Glutamatergic neuron (in vitro differentiated cells): ENCODE results near the gene FAM120B. TPM values are rescaled to one million over a fixed set of nuclear protein-coding genes. Genes with fewer than 3 reads are reported as not detected.

ENCODE experiments used
- DNase-seq: peaks from one replicate; pipeline ENCODE4 v3.0.0; 2022
- H3K27ac Mint-ChIP-seq: one replicate; pipeline ENCODE4 v1.8.0; 2020; ENCODE audit warnings: mild to moderate bottlenecking, mixed read lengths, inconsistent platforms; ENCODE audit not compliant: unreplicated experiment
- H3K27me3 Mint-ChIP-seq: one replicate; pipeline ENCODE4 v1.8.0; 2020; ENCODE audit warnings: mild to moderate bottlenecking, moderate library complexity, mixed read lengths, inconsistent platforms; ENCODE audit not compliant: unreplicated experiment
- H3K36me3 Mint-ChIP-seq: one replicate; pipeline ENCODE4 v1.8.0; 2020; ENCODE audit warnings: mild to moderate bottlenecking, mixed read lengths, inconsistent platforms; ENCODE audit not compliant: unreplicated experiment
- H3K4me1 Mint-ChIP-seq: one replicate; pipeline ENCODE4 v1.8.0; 2020; ENCODE audit warnings: mild to moderate bottlenecking, low read depth, mixed read lengths, inconsistent platforms; ENCODE audit not compliant: unreplicated experiment
- H3K4me3 Mint-ChIP-seq: one replicate; pipeline ENCODE4 v1.8.0; 2020; ENCODE audit warnings: mild to moderate bottlenecking, mixed read lengths, inconsistent platforms; ENCODE audit not compliant: unreplicated experiment
- H3K9me3 Mint-ChIP-seq: one replicate; pipeline ENCODE4 v1.8.0; 2020; ENCODE audit warnings: mild to moderate bottlenecking, moderate library complexity, mixed read lengths, inconsistent platforms; ENCODE audit not compliant: unreplicated experiment
- total RNA-seq: library from RNA; stranded (reverse); fragmentation: NEBNext Ultra II Directional; extraction: Animal tissue kit (Norgen Biotek cat#: 25700); gene quantifications from one replicate; pipeline ENCODE4 v1.2.1, GENCODE V29; 2021; ENCODE audit not compliant: unreplicated experiment
- TF ChIP-seq, protein P1 (sequence below): fragments of 200-600 bp; sonication (generic); IDR thresholded peaks from one replicate; pipeline ENCODE4 v1.5.0; 2021; ENCODE audit not compliant: partially characterized antibody, unreplicated experiment

FAM120B gene
- total RNA-seq, 1 donor from 2014 or later = 48.3 TPM

DNA sequence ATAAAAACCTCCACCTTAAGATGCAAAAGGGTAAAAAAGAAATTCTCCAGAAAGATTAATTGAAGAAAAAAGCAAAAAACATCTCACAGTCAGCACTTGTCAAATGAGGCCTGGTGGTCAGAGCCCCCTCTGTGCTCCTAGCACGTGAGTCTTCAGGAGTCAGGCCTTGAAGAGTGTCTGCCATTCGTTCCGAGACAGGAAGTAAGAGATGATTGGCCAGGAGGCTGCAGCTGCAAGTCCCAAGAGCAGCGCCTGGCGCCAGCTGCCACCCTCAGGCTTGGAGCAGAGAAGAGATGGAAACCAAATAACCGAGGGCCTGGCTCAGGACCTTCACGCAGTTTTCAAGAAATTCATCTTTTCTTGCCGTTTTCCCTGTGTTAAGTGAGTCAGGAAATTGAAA, 65.0 kb downstream of the FAM120B start:
- H3K36me3 Mint-ChIP-seq = no peaks in the 10 kb centered on the region
- H3K4me1 Mint-ChIP-seq = peaks cover 19% of the 10 kb centered on the region
- TF ChIP-seq, protein P1, sequence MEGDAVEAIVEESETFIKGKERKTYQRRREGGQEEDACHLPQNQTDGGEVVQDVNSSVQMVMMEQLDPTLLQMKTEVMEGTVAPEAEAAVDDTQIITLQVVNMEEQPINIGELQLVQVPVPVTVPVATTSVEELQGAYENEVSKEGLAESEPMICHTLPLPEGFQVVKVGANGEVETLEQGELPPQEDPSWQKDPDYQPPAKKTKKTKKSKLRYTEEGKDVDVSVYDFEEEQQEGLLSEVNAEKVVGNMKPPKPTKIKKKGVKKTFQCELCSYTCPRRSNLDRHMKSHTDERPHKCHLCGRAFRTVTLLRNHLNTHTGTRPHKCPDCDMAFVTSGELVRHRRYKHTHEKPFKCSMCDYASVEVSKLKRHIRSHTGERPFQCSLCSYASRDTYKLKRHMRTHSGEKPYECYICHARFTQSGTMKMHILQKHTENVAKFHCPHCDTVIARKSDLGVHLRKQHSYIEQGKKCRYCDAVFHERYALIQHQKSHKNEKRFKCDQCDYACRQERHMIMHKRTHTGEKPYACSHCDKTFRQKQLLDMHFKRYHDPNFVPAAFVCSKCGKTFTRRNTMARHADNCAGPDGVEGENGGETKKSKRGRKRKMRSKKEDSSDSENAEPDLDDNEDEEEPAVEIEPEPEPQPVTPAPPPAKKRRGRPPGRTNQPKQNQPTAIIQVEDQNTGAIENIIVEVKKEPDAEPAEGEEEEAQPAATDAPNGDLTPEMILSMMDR = no peak
- no peak overlapping the region for H3K4me3 Mint-ChIP-seq
- H3K27me3 Mint-ChIP-seq = peaks cover 4% of the 10 kb centered on the region
- no peak overlapping the region for H3K27ac Mint-ChIP-seq
- peak; percentile 48 for DNase-seq
- H3K9me3 Mint-ChIP-seq = peaks cover 3% of the 10 kb centered on the region

DNA sequence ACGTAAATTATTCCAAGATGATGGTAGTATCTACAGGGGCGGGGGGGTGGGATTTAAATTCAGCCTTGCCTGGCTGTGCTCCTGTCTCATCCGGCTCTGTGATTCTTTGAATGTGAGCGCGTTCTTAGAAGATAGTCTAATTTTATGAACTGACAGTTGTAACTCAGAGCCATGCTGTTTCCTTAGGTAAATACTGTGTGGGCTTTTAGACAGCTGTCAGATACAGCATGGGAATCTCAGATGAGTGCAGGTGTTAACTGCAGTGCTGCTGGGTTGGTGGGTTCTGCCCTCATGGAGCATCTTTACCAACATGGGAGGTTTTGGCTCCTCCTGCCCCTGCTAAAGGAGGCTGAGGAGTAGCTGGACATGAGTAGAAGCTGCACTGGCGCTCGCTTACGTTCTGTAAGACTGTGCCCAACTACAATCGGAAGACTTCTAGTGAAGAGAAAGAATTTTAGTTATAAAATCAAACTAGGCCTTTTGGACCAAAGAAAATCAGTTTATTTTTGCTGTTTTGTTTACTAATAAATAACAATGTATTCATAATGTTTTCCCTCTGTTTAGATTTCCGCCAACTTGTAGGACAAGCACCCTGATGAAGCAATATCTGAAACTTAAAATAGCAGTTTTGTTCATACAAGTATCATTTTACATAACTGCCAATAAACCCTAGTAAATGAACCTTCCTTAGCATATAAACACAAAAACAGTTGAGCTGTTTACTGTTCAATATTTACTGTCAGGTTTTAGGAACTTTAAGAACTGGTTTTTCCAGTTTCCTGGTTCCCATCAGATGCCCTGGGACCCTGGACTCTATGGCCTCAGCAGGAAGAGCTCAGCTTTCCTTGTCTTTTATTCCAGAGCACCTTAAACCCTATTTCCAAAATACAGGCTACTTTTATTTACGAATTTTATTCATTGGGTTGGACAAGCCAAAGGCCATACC, 66.1 kb downstream of the FAM120B start:
- Mint-ChIP-seq H3K27ac (no peak overlapping the region), H3K36me3 (no peaks in the 10 kb centered on the region), H3K4me3 (no peak overlapping the region), H3K9me3 (peaks cover 4% of the 10 kb centered on the region), H3K27me3 (peaks cover 4% of the 10 kb centered on the region), H3K4me1 (peaks cover 12% of the 10 kb centered on the region)
- TF ChIP-seq, protein P1 = no peak
- DNase-seq = no peak

DNA sequence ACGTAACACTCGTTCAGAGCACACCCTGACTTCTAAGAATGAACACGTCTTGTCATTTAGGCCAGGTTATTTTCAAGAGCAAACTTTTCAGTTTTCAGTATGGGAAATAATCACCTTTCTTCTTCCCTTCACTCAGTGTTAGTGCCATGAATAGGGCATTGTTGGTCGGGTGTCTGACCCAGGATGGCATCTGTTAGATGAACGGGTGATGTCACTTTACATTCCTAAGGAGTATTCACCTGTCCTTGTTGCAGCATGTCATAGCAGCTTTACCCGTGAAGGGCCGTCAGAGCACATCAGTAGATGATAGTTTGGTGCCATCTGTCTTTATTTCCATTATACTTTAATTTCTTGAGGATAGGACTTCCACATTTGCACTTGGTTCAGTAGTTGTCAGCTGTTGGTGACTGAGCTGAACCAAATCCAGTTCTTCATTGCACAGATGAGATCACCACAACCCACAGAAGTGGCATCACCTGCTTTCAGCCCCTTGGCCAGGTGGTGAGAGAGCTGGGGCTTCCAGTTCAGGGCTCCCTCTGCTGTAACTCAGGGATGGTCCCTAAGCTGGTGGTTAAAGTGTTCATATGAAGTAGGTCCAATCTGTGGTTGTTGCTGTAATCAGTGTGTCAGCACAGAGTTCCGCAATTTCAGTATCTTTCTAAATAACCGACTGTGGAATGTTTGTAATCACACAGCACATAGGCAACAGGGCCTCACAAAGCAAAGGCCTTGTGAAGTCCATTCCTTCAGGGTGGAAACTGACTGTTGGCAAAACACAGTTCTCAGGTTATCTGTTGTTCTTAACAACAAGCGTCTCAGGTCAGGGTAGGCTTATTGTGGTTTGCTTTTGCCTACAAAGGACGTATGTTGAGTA, 68.2 kb downstream of the FAM120B start:
- Mint-ChIP-seq H3K4me3 (no peak overlapping the region), H3K4me1 (peaks cover 12% of the 10 kb centered on the region), H3K27me3 (peaks cover 4% of the 10 kb centered on the region), H3K36me3 (no peaks in the 10 kb centered on the region), H3K9me3 (peaks cover 4% of the 10 kb centered on the region), H3K27ac (no peak overlapping the region)
- TF ChIP-seq, protein P1 = no peak
- no peak for DNase-seq

DNA sequence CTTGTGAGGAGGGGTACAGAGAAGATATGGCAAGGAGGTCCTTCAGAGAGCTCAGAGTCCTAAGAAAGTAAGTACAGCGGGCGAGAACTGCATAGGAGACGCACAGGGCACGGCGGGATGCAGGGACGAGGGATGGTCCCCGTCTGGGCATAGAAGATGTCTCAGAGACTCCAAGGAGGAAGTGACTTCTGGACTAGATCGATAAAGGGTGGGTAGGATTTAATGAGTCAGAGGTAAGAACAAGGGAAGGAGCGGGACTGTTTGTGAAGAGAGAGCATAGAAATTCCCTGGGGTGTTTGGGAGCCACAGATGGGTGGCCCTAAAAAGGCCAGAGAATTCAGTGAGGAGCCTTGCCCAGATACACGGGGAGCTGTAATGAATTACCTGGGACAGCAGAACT, 69.1 kb downstream of the FAM120B start:
- Mint-ChIP-seq H3K4me3 (no peak overlapping the region), H3K27ac (peak overlapping the region; percentile 18), H3K27me3 (peaks cover 3% of the 10 kb centered on the region), H3K9me3 (peaks cover 4% of the 10 kb centered on the region), H3K36me3 (no peaks in the 10 kb centered on the region), H3K4me1 (peaks cover 12% of the 10 kb centered on the region)
- no peak for DNase-seq
- TF ChIP-seq, protein P1 = no peak
